SK-N-MC (cell line): ENCODE data around the gene PIK3C2G.

Source experiments
- DNase-seq: peaks from one replicate; pipeline ENCODE4 v3.0.0-alpha.2; 2011; ENCODE audit warnings: low read depth, low spot score
- H3K27ac ChIP-seq: fragments of 200-600 bp; sonication (generic); 2 replicates; pipeline ENCODE4 v1.5.1; 2016; ENCODE audit warnings: mixed run types
- H3K36me3 ChIP-seq: fragments of 200-600 bp; sonication (generic); 2 replicates; pipeline ENCODE4 v1.6.1; 2017; ENCODE audit warnings: antibody characterized with exemption, low read length, mixed read lengths; ENCODE audit not compliant: insufficient read depth
- H3K4me3 ChIP-seq: fragments of 200-600 bp; sonication (generic); 2 replicates; pipeline ENCODE4 v1.5.1; 2016
- H3K9ac ChIP-seq: fragments of 200-600 bp; sonication (generic); 2 replicates; pipeline ENCODE4 v1.8.0; 2017; ENCODE audit warnings: mixed run types, mixed read lengths; ENCODE audit not compliant: insufficient read length
- H3K9me3 ChIP-seq: fragments of 200-600 bp; sonication (generic); 2 replicates; pipeline ENCODE4 v1.6.1; 2017; ENCODE audit warnings: low read depth, mild to moderate bottlenecking, antibody characterized with exemption, low read length, moderate library complexity, mixed read lengths
- EZH2 ChIP-seq: fragments of 200-600 bp; sonication (generic); IDR thresholded peaks from one replicate; pipeline ENCODE4 v1.6.1; 2017; ENCODE audit warnings: antibody characterized with exemption
- FOXP2 ChIP-seq: optimal IDR thresholded peaks from 2 replicates; pipeline ENCODE3; 2011; ENCODE audit warnings: mild to moderate bottlenecking, moderate library complexity; ENCODE audit not compliant: insufficient read depth; ENCODE audit errors: extremely low read length, control extremely low read depth
- POLR2AphosphoS5 ChIP-seq: IDR thresholded peaks from 2 replicates; pipeline ENCODE4 v1.6.1; 2012; ENCODE audit warnings: mild to moderate bottlenecking, low read depth, low read length, borderline replicate concordance

PIK3C2G gene

DNA sequence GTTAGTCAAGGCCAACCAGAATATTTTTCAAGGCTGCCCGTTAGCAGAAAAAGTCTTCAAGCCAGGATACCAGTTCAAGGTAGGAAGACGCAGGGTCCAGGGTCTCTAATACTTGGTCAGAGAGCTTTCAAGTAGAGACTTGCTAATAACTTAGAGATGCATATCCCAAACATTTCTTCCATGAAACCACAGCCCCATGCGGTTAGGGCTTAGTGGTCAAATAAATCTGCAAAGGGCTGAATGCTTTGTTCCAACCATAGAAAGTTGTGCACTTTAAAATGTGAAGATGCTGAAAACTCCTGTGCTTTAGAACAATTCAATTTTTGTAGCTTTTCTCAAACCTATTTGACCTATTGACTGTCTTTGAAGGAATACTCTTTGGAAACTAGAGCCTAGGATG, 208.9 kb downstream of the PIK3C2G start:
- Histone ChIP-seq H3K9me3 (no peaks in the 10 kb centered on the region), H3K27ac (no peak overlapping the region), H3K9ac (no peak overlapping the region), H3K36me3 (no peaks in the 10 kb centered on the region), H3K4me3 (no peak overlapping the region)
- TF ChIP-seq FOXP2 = no peak
- TF ChIP-seq POLR2AphosphoS5 = no peak
- no peak for TF ChIP-seq EZH2
- DNase-seq = no peak

DNA sequence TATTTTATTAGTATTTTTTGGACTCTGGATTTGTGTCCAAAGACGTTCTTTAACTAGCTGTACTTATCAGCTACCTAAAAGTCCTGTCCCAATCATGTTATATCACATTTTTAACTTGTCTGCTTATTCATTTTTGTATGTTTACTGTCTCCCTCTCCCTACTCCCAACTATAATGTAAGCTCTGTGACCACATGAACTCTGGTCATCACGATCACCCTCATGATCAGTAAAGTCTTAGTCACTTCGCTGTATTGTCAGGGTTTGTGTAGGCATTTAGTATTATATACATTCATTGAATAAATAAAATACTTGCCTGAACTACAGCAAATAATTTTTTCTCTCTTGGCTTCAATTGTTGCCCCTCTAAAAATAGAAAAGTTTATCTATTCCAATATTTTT, 211.0 kb downstream of the PIK3C2G start:
- Histone ChIP-seq H3K27ac (no peak overlapping the region), H3K9me3 (no peaks in the 10 kb centered on the region), H3K4me3 (no peak overlapping the region), H3K9ac (no peak overlapping the region), H3K36me3 (no peaks in the 10 kb centered on the region)
- DNase-seq = no peak
- no peak for TF ChIP-seq EZH2

DNA sequence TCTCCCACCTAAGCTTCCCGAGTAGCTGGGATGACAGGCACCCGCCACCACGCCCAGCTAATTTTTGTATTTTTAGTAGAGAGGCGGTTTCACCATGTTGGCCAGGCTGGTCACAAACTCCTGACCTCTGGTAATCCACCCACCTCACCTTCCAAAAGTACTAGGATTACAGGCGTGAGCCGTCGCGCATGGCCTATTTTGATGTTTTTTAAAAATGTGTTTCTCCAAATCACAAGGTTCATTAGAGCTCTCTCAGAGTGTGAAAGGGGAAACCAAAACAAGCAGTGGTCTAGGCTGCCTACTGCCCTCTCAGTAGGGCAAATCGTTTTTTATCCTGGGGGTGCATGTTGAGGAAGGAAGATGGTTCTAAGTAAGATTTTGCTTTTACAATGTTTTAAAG, 211.5 kb downstream of the PIK3C2G start:
- TF ChIP-seq POLR2AphosphoS5 (no peak), FOXP2 (no peak), EZH2 (no peak)
- no peaks in the 10 kb centered on the region for H3K9me3 ChIP-seq
- H3K27ac ChIP-seq = no peak overlapping the region
- DNase-seq = no peak
- H3K4me3 ChIP-seq = no peak overlapping the region
- no peaks in the 10 kb centered on the region for H3K36me3 ChIP-seq
- no peak overlapping the region for H3K9ac ChIP-seq

DNA sequence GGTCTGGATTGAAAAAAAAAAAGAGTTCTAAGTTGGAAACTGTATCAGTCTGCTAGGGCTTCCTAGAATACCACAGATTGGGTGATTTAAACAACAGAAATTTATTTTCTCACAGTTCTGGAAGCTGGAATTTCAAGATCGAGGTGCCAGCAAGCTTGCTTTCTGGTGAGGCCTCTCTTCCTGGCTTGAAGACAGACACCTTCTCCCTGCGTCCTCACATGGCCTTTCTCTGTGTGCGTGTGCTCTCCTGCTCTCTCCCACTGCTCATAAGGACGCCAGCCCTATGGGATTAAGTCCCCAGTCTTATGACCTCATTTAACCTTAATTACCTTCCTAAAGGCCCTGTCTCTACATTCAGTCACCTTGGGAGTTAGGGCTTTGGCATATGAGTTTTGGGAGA, 215.5 kb downstream of the PIK3C2G start:
- no peaks in the 10 kb centered on the region for H3K9me3 ChIP-seq
- no peaks in the 10 kb centered on the region for H3K36me3 ChIP-seq
- DNase-seq = no peak
- no peak overlapping the region for H3K27ac ChIP-seq
- TF ChIP-seq FOXP2 (no peak), POLR2AphosphoS5 (no peak), EZH2 (no peak)
- no peak overlapping the region for H3K9ac ChIP-seq
- no peak overlapping the region for H3K4me3 ChIP-seq

DNA sequence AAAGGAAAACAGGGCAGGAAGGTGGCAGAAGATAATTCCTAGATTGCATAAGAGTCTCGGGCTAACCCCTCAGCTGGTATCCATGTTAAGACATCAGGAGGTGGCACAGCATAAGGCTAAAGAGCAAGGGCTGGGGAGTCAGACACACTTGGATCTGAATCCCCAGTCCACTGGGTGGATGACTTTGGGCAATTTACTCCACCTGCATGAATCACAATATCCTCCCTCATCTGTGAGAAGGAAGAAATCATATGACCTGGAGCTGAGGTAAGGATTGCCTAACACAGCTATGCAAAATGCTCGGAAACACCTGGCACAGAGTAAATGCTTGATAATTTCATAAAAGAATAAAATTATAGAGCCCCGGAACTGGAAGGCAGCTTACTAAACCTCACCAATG, 217.9 kb downstream of the PIK3C2G start:
- H3K4me3 ChIP-seq = no peak overlapping the region
- DNase-seq = no peak
- no peaks in the 10 kb centered on the region for H3K36me3 ChIP-seq
- TF ChIP-seq EZH2 (no peak), POLR2AphosphoS5 (no peak), FOXP2 (no peak)
- no peaks in the 10 kb centered on the region for H3K9me3 ChIP-seq
- H3K27ac ChIP-seq = no peak overlapping the region
- H3K9ac ChIP-seq = no peak overlapping the region

DNA sequence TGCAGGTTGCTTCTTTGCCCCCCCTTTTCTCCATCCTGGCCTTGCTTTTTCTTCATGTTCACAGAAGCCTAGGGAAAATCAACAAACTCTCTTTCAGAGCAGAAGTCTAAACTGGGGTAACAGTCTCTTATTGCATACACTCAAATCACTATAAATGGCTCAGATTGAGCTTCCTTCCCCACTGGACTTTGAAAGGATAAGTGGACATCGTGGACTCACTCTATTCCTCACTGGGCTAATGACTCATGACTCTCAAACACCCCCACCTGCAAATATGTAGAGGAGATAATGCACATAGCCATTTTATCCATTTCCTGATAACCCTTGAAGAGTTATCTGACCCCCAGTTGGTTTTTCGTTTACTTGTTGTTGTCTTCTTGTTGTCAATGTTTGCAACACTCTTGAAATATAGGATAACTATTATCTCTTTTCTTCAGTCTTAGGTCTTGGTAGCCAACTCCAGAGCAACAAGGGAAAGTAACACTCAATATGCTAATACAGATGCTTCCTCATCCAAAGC, 221.3 kb downstream of the PIK3C2G start:
- no peak for DNase-seq
- Histone ChIP-seq H3K9me3 (no peaks in the 10 kb centered on the region), H3K27ac (no peak overlapping the region)

DNA sequence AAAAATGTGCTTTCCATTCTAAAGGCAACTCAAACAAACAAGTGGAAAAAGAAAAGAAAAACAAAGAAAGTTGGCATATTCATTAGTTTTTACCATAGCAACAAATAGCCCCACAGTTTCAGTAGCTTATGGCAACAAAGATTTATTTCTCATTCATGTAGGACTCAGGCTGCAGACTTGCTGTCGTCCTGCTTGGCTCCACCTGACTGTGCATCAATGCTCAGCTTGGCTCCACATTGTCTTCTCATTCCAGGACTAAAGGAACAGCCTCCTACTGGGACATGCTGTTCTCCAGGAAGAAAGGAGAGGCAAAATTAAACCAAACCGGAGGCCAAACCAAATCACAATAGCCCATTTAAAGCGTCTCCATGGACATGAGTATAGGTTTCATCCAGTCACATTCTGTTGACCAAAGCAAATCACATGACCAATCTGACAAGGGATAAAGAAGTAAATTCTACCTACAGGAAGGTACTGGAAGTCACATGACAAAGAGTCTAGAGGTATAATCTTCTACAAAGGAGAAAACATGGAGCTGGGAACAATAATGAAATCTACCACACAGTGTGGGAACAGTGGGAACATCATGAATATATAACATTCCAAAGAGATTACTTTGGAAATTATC, 222.5 kb downstream of the PIK3C2G start:
- no peak for DNase-seq
- TF ChIP-seq FOXP2 (no peak), EZH2 (no peak), POLR2AphosphoS5 (no peak)
- H3K36me3 ChIP-seq = no peaks in the 10 kb centered on the region
- no peaks in the 10 kb centered on the region for H3K9me3 ChIP-seq
- no peak overlapping the region for H3K27ac ChIP-seq
- no peak overlapping the region for H3K9ac ChIP-seq
- H3K4me3 ChIP-seq = no peak overlapping the region

More for the DNA sequence above, 221.3 kb downstream of the PIK3C2G start:
- TF ChIP-seq EZH2 = no peak
- Histone ChIP-seq H3K4me3 (no peak overlapping the region), H3K9ac (no peak overlapping the region), H3K36me3 (no peaks in the 10 kb centered on the region)

DNA sequence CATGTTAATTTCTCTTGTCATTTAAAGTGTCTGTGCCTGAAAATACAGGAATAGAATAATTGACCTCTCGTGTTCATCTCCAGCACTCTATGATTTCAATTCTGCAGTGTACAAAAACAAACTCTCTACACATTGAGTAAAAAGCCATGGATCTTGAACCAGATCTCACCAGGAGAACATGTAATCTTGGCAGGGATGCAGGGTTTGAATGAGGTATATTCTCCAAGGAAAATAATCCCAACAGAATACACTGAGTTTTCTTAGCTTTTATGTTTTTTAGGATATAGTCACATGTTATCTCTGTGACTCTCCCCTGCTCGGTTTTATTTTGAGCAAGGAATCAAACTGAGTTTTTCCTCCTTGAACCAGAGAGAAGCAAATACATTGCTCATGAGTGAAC, 224.7 kb downstream of the PIK3C2G start:
- DNase-seq = no peak
- H3K9me3 ChIP-seq = no peaks in the 10 kb centered on the region
- TF ChIP-seq FOXP2 = no peak
- TF ChIP-seq POLR2AphosphoS5 = no peak
- TF ChIP-seq EZH2 = no peak
- no peaks in the 10 kb centered on the region for H3K36me3 ChIP-seq
- H3K9ac ChIP-seq = no peak overlapping the region
- H3K4me3 ChIP-seq = no peak overlapping the region
- H3K27ac ChIP-seq = no peak overlapping the region

DNA sequence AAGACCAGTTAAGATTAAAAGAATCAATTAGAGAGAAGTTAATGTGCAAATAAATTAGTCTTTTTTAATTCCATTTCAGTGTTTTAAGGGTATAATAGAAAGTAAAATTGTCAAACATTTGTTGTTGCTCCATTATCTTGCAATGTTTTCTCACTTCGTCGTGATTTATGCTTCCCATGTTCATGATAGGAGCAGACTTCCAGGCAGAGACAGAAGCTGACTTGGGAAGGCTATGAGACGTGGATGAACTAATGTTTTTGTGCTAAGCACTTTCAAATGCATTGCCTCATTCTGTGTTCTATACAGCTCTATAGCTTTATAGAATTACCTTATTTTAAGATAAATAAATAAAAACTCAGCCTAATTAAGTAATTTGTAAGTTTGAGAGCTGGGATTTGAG, 226.2 kb downstream of the PIK3C2G start:
- TF ChIP-seq POLR2AphosphoS5 (no peak), EZH2 (no peak), FOXP2 (no peak)
- no peak for DNase-seq
- H3K9ac ChIP-seq = no peak overlapping the region

More for the DNA sequence above, 226.2 kb downstream of the PIK3C2G start:
- no peaks in the 10 kb centered on the region for H3K36me3 ChIP-seq
- H3K27ac ChIP-seq = no peak overlapping the region
- no peaks in the 10 kb centered on the region for H3K9me3 ChIP-seq
- no peak overlapping the region for H3K4me3 ChIP-seq
